ENCODE results near the gene BCDIN3D.

The BCDIN3D gene

DNA sequence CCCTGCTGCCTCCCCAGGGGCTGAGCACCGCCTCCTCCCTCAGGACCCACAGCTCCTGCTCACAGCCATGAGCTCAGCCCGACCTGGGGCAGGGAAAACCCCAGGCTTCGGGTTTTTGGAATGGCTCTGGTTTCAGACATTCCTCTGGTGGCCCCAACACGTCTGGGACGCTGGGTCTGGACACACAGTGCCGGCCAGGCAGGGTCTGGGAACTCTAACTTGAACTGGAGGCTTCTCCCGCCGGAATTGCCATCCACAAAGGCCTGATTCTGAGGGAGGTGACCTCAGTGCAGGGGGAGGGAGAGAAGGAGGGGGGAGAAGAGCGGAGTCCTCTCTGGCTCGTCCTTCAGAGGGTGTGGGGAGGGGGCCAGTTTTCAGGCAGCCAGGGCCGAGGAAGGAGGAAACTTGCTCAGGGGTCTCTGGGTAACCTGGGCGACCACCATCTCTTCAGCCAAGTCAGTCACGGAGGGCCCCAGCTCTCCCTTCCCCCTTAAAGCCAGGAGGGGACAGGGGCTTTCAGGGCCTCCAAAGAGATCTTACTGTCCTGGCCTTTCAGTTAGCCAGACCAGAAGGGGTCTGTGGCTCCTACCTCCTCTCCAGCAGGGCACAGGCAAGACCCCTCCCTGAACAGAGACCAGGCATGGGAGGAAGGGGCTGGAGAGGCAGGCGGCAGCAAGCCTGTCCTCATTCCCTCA, 34.1 kb downstream of the BCDIN3D start:
- in situ Hi-C loops (cut with HindIII; ENCODE audit: low pct_ligation_motif_present, low pct_unique_long_range_greater_than_20kb, low sequenced_read_pairs), result no loop called here
- no peak for DNase-seq

DNA sequence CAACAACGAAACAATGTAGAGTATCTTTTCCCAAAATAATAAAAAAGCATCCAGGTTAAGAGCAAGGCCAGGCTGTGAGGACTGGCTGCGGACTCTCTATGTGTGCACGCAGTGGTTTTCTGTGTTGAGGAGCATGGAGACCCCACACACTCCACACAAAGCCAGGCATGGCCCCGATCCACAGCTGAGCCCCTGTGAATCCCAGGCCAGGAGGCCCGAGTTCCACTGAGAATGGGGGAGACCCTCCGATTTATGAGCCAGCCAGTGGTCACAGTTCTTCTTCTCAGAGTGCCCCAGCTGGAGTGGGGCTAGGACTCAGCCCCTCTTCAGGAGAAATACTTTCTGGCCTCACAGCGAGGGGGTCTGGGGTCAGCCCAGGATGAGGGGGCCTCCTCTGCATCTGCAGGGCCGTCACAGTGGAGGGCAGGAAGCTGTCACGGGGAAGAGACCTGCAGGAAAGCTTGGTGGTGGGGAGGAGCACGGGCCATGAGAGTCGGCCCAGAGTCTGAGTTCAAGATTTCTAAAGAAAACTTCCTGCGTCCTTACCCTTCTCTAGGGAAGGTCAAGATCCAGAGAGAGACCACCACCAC, 34.8 kb downstream of the BCDIN3D start:
- DNase-seq, result no peak
- in situ Hi-C loops (cut with HindIII; ENCODE audit: low pct_ligation_motif_present, low pct_unique_long_range_greater_than_20kb, low sequenced_read_pairs), result no loop called here

DNA sequence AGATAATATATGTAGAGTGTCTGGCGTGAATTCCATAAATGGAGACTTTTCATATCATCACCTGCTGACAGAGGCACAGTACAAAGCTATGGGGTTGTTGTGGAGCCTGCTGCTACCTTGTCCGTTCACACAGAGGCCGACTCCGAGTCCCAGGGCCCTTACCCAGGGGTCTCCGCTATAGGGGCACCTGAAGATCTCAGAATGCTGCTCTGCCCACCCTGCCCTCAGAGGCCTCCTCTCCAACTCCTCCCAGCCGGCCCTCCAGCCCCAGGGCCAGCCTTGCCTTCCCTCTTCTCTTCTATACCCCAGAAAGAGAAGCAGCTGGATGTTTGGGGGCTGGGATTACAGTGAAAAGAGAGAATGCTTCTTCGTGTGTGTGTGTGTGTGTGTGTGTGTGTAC, 36.0 kb downstream of the BCDIN3D start:
- in situ Hi-C loops (cut with HindIII; ENCODE audit: low pct_ligation_motif_present, low pct_unique_long_range_greater_than_20kb, low sequenced_read_pairs), result no loop called here
- DNase-seq, result no peak

DNA sequence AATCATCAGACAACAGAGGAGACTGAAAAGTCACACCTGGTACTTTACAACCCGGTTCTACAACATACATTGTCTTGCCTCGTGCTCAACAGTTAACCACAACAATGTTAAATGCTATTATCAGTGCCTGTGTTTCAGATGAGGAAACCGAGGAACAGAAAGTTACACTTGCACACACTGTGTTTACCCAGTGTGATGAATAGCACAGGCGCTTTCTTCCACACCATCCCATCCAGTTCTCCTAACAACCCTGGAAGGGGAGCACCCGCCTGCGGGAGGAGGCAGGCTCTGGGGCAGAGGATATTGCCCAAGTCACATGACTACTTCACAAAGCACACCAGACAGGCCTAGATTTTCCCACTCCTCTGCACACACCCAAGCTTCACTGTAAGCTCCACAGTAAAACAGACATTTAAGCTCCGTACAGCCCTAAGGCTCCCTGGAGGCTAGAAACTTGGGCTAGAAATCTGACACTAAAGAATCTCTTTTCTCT, 36.5 kb downstream of the BCDIN3D start:
- in situ Hi-C loops (cut with HindIII; ENCODE audit: low pct_ligation_motif_present, low pct_unique_long_range_greater_than_20kb, low sequenced_read_pairs), result no loop called here
- DNase-seq, result no peak

DNA sequence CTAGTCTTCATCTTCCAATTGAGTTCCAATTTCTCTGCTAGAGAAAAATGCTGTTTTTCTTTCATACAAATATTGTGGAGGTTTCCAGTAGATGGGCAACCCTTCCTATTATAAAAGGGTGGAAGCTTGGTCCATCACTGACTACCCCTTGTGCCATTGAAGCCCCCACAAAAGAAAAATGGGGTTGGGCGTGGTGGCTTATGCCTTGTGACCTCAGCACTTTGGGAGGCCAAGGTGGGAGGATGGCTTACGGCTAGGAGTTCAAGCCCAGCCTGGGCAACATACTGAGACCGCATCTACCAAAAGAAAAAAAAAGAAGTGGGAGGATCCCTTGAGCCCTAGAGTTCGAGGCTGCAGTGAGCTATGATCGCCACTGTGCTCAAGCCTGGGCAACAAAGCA, 37.5 kb downstream of the BCDIN3D start:
- in situ Hi-C loops (cut with HindIII; ENCODE audit: low pct_ligation_motif_present, low pct_unique_long_range_greater_than_20kb, low sequenced_read_pairs), result no loop called here
- no peak for DNase-seq

DNA sequence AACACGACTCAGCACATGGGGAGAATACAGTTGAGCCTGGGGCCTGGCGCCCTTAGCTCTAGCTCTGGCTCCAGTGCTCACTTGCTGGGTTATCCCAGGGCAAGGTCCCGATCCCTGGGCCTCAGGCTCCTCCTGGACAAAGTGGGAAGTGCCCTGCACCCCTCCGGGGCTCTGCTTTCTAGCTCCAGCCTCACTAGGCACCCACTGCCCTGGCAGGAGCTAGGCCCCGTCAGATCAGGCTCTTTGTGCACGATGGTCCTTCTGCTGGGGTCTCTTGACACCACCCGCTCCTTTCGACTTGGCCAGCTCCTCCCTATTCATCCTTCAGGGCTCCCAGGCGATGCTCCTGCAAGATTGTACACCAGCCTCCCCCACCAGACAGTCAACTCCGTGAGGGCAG, 38.1 kb downstream of the BCDIN3D start:
- in situ Hi-C loops (cut with HindIII; ENCODE audit: low pct_ligation_motif_present, low pct_unique_long_range_greater_than_20kb, low sequenced_read_pairs), result no loop called here
- DNase-seq, result no peak

DNA sequence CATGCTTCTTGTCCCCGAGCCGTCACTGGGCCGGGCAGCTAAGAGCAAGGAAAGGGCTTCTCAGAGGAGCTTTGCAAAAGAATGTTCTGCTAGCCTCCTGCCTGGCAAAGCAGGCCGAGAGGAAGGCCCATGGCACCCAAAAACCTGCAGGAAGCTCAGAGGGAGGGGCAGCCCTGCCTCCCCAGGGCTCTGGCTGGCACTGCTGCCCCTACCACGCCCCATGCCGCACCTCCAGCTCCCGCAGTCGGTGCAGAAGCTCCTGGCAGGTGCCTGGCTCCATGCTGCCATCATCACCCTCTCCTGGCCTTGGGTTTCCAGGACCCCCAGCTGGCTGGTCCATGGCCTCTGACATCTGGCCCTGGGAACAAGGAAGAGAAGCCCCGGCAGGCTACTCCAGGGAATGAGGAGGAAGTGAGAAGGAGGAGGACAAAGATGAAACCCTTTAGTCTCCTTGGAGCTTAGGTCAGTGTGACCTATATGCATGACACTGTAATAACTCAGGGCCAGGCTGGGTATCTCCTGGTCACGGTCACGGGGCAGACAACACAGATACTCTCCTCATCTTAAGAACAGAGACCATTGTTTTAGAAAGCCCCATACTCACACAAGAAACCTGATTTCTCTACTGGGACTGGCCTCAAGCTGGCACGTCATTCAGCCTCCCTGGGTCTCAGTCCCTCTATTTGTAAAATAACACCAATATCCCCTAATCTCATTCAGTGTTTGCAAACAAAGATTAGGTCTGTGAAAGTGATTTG, 39.0 kb downstream of the BCDIN3D start:
- no peak for DNase-seq
- in situ Hi-C loops (cut with HindIII; ENCODE audit: low pct_ligation_motif_present, low pct_unique_long_range_greater_than_20kb, low sequenced_read_pairs), result no loop called here

DNA sequence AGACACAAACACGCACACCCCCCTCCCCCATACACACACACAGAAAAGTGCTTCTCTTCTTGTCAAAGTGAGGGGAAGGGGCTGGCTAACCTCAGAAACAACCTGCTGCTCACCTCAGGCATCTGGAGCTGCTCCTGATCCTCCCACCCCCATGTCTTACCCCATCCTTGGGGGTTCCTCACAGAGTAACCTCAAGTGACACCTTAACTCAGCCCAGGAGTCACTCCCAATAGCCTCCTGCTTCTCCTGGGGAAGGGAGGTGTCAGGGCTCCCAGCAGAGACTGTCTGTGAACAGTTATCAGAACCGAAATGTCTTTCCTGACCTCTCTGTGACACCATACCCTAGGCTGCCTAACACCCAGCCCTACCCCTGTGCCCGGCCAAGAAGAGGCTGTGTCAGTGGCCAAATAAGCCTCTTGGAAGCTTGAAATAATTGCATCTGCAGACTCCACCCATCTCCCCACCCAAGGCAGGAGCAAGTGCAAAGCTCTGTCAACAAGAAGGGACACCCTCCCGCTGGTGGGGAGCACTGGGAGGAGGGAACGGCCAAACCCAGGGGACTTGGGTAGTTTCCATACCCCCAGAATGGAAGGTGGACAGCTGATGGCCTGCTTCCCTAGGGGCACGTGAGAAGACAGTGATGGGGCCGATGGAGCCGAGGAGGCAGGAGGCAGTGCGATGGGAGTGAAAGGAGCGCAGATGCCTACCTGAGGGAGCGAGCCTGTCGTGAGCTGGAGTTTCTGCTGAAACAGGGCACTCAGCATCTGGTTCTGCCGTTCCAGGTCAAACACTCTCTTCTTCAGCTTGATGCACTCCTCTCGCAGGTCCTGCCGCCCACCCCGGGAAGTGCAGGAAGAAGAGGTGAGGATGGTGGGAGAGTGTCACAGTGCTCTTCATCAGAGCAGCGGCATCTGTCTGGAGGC, 41.5 kb downstream of the BCDIN3D start:
- in situ Hi-C loops (cut with HindIII; ENCODE audit: low pct_ligation_motif_present, low pct_unique_long_range_greater_than_20kb, low sequenced_read_pairs), result no loop called here
- DNase-seq, result no peak

DNA sequence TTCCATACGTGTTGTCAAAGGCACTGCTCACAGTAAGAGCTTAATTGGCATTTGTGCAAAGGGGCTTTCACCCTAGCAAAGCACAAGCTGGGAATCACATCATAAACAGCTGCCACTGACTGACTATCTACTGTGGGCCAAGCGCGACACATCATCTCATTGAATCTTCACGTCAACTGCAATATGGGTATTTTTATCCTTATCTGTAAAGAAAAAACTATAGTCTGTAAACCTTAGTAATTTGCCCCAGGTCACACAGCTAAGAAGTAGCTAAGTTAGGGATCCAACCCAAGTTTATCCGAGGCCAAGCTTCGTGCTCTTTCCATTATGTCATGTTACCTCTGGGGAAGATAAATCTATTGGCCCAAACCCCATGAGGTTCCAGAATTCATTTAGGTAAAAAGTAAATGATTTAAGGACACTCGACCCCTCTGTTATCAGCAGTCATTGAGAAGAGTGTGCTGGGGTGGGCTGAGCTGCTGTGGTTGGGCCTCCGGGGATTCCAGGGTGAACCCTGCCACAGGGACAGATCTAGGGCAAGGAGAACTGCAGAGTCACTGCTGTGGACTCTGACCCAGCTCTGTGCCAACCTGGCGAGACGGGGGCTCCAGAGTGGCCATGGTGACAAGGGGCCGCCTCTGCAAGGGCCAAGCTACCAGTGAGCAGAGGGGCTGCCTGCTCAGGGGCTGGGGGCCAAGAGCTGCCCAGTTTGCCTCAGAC, 42.3 kb downstream of the BCDIN3D start:
- in situ Hi-C loops (cut with HindIII; ENCODE audit: low pct_ligation_motif_present, low pct_unique_long_range_greater_than_20kb, low sequenced_read_pairs), result no loop called here
- no peak for DNase-seq

DNA sequence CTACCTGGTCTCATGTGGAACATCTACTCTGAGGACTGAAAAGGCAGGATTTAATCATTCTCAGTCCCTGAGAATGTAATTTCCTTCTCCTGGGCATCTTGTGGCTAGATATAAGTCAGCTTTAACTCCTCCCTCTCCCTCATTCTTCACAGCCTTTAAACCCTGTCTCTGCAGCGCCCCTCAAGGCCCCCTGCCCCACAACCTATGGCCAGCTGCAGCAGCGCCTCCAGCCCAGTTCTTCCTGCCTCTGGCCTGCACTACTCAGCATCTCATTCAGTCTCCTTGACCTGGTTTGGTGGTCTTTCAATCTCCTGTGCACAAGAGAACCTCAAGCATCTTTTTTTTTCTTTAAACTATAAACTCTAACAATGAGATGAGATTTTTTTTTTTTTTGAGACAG, 44.0 kb downstream of the BCDIN3D start:
- no peak for DNase-seq
- in situ Hi-C loops (cut with HindIII; ENCODE audit: low pct_ligation_motif_present, low pct_unique_long_range_greater_than_20kb, low sequenced_read_pairs), result no loop called here

DNA sequence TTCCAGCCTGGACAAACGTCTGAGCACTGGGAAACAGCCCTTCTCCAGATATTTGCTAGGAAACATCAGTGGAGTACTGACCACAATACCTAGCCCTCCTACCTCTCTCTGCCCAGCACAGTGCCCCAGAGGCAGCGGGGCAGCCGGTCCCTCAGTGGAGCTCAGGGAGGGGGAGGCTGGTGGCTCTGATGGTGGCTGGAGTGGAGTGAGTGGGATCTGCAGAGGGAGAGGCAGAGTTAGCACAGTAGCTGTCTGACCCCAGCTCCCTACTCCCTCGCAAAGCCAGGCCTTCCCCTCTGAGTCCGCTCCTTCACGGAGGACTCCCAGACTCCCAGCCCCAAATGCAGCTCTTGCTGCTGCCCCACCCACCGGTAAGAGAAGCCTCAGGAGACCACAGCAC, 44.7 kb downstream of the BCDIN3D start:
- no peak for DNase-seq
- in situ Hi-C loops (cut with HindIII; ENCODE audit: low pct_ligation_motif_present, low pct_unique_long_range_greater_than_20kb, low sequenced_read_pairs), result no loop called here

DNA sequence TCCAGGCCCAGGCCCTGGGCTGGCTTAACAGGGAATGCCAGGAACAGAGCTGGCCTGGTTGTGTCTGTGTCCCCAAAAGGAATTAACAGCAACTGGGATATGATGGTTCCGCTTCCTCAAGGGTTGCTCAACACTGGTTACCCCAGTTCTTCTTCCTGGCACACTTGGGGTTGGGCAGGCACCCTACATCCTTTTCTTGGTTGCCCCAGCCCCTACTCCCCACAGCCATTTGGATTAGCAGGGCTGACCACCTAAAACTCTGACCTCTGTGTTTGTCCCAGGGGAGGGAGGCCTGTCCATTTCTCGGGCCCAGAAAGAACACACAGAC, 45.5 kb downstream of the BCDIN3D start:
- in situ Hi-C loops (cut with HindIII; ENCODE audit: low pct_ligation_motif_present, low pct_unique_long_range_greater_than_20kb, low sequenced_read_pairs), result no loop called here

DNA sequence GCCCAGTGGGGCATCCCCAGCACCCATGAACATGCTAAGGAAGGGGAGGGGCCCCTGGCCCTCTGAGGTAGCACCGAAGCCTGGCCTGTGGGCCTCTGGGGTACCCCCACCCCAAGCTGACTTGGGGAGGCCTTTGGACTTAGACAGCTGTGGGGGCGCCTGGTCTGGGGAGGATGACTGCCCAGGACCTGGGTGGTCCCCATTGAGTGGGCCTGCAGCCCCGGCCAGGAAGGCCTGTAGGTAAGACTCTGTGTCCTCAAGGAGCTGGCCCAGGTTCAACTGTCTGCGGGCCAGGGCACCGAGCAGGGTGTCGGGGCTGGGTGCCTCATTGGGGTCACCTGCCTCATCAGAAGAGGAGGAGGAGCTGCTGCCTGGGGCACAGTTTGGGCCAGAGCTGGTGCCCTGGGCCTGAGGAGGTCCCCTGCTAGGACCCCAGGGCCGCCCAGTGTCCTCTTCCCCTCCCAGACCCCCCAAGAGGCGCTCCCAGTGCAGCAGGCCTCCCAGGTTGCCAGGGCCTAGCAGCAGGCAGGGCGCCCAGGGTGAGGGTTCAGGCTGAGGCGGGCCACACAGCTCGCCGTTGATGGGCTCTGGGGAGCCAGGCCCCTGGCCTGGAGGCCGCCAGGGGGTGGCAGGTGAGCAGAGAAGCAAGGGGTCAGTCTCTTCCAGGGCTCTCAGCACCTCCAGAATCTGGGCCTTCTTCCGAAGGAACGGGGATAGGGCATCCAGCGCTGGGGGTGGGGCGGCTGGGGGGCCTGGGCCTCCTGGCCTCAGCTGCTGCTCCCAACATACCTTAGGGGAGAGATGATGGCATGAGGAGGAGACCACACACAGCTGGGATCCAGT, 46.1 kb downstream of the BCDIN3D start:
- in situ Hi-C loops (cut with HindIII; ENCODE audit: low pct_ligation_motif_present, low pct_unique_long_range_greater_than_20kb, low sequenced_read_pairs), result no loop called here
- no peak for DNase-seq

More for the DNA sequence above, 45.5 kb downstream of the BCDIN3D start:
- DNase-seq, result no peak

DNA sequence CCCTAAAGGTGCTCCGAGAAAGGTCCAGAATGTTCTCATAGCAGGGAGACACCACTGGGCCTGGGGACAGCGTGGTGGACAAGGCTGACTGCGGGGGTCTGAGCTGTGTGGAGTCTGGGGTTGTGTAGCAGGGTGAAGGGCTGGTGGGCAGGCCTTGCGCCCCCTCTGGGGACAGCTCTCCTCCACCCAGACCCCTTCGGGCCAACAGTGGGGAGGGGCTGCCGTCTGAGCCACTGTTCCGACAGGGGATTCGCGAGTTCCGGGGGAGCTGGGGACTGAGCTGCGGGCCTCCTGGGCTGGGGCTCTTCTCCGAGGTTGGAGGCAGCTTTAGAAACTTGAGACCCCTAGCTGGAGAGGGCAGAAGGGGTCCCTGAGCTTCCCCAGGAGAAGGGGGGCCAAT, 46.8 kb downstream of the BCDIN3D start:
- in situ Hi-C loops (cut with HindIII; ENCODE audit: low pct_ligation_motif_present, low pct_unique_long_range_greater_than_20kb, low sequenced_read_pairs), result no loop called here
- no peak for DNase-seq

DNA sequence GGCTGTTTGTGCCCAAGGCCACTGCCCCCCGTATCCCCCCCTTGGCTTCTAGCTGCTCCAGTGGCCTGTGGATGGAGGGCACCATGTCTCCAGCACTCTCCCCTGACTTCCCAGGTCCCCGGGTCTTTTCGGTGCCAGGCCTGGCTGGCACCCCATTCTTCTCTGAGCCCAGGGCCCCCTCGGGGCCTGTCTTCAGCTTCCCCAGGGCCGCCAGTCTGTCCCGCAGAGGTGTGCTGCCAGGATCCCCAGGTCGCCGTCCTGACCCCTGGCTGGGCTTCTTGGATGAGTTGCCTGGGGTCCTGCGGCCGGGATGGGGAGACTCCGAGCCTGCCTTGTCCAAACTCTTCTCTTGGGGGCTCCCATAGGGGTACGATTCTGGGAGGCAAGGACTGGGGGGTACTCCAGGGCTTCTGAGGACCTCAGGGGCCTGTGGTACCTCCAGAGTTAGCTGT, 47.2 kb downstream of the BCDIN3D start:
- DNase-seq, result no peak
- in situ Hi-C loops (cut with HindIII; ENCODE audit: low pct_ligation_motif_present, low pct_unique_long_range_greater_than_20kb, low sequenced_read_pairs), result no loop called here

DNA sequence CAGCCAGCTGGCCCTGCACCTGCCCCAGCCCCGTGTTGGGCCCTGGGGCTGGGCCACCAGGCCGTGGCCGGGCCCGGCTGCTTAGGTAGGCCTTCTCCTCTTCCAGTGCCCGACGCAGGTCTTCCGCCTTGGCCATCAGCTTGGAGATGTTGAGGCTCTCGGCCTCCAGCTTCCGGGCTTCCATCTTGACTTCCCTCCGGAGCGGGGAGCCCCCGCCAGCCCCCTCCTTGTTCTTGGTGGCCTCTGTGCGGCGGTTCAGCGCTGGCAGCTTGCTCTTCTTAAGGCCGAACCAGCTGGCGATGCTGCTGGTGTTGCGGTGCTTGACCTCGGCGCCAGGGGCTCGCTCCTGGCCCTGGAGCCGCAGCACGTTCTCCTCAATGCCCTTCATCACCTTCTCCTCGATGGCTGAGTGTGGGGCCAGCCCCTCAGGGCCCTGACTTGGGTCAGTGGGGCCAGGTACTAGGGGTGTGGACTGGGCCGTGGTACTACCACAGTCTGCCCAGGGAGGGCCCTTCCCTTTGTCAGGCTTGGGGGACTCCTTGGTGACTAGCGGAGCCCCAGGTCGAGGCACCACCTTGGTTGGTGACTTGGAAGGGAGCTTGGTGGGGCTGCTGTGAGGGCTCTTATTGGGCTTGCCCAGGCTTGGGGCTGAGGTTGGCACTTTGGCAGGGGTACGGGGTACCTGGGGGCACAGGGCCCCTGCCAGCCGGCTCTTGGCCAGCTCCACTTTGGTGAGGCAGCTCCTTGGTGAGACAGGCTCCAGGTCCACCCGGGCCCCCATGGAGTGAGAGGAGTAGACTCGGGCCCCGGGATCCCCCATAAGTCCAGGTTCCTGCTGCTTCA, 47.9 kb downstream of the BCDIN3D start:
- in situ Hi-C loops (cut with HindIII; ENCODE audit: low pct_ligation_motif_present, low pct_unique_long_range_greater_than_20kb, low sequenced_read_pairs), result no loop called here
- no peak for DNase-seq

DNA sequence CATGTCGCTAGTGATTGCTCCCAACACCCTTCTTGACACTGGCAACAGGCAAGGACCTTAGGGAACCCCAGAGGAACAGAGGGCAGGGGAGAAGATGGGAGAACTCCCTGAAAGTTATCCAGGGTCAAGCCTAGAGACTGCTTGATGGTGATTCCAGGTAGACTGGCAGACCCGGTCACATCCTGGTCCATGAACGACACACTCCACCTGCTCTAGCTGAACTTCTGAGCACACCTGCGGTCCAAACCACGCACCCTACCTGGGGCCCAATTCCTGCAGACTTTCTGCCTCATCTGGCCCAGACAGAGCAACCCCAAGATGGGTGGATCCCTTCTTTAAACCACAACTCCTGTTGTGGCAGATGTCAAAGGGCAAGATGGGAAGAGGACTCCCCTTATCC, 48.9 kb downstream of the BCDIN3D start:
- in situ Hi-C loops (cut with HindIII; ENCODE audit: low pct_ligation_motif_present, low pct_unique_long_range_greater_than_20kb, low sequenced_read_pairs), result no loop called here
- no peak for DNase-seq
